ENCODE data around the gene SLC12A7.

SLC12A7 gene

GRCh38 chr5:1074226-1074625 is 37.6 kb downstream of the SLC12A7 start:
- TF ChIP-seq CTCF (IDR thresholded peaks at IDR 0.05; ENCODE audit: insufficient read depth, low read depth, low read length, missing control alignments): no peak
- no peak overlapping the region for H3K4me3 ChIP-seq (ENCODE audit: low read length)
- no peak for DNase-seq (ENCODE audit: low read depth)

GRCh38 chr5:1073239-1074102 is 38.4 kb downstream of the SLC12A7 start:
- TF ChIP-seq CTCF (IDR thresholded peaks at IDR 0.05; ENCODE audit: insufficient read depth, low read depth, low read length, missing control alignments): no peak
- no peak for DNase-seq (ENCODE audit: low read depth)
- no peak overlapping the region for H3K4me3 ChIP-seq (ENCODE audit: low read length)

GRCh38 chr5:1069720-1070088 is 42.2 kb downstream of the SLC12A7 start:
- no peak overlapping the region for H3K4me3 ChIP-seq (ENCODE audit: low read length)
- DNase-seq (ENCODE audit: low read depth): no peak
- TF ChIP-seq CTCF (IDR thresholded peaks at IDR 0.05; ENCODE audit: insufficient read depth, low read depth, low read length, missing control alignments): no peak

GRCh38 chr5:1068895-1069719 is 42.8 kb downstream of the SLC12A7 start:
- DNase-seq (ENCODE audit: low read depth): no peak
- no peak for TF ChIP-seq CTCF (IDR thresholded peaks at IDR 0.05; ENCODE audit: insufficient read depth, low read depth, low read length, missing control alignments)
- no peak overlapping the region for H3K4me3 ChIP-seq (ENCODE audit: low read length)

- no peak for DNase-seq (ENCODE audit: low read depth)
- TF ChIP-seq CTCF (IDR thresholded peaks at IDR 0.05; ENCODE audit: insufficient read depth, low read depth, low read length, missing control alignments): no peak
- no peak overlapping the region for H3K4me3 ChIP-seq (ENCODE audit: low read length)
Measured at GRCh38 chr5:1068204-1068894, 43.5 kb downstream of the SLC12A7 start.

- DNase-seq (ENCODE audit: low read depth): no peak
- H3K4me3 ChIP-seq (ENCODE audit: low read length): no peak overlapping the region
- TF ChIP-seq CTCF (IDR thresholded peaks at IDR 0.05; ENCODE audit: insufficient read depth, low read depth, low read length, missing control alignments): no peak
Measured at GRCh38 chr5:1067141-1068121, 44.4 kb downstream of the SLC12A7 start.
